Ishikawa (cell line): ENCODE data around the gene DHRS12.
A peak's percentile ranks its signal among the peaks of the same experiment; 100 is the strongest.

Source experiments
- CEBPB ChIP-seq: IDR thresholded peaks from 2 replicates; pipeline ENCODE4 v1.6.1; 2012
- CREB1 ChIP-seq: IDR thresholded peaks from 2 replicates; pipeline ENCODE4 v1.6.1; 2012; ENCODE audit warnings: low read depth
- EGR1 ChIP-seq: IDR thresholded peaks from 2 replicates; pipeline ENCODE4 v1.6.1; 2012
- EP300 ChIP-seq: IDR thresholded peaks from 2 replicates; pipeline ENCODE4 v1.6.1; 2012; ENCODE audit warnings: borderline replicate concordance
- FOXM1 ChIP-seq: IDR thresholded peaks from 2 replicates; pipeline ENCODE4 v1.6.1; 2012; ENCODE audit warnings: low read depth, borderline replicate concordance
- MAX ChIP-seq: IDR thresholded peaks from 2 replicates; pipeline ENCODE4 v1.6.1; 2012
- RAD21 ChIP-seq: IDR thresholded peaks from 2 replicates; pipeline ENCODE4 v1.6.1; 2012; ENCODE audit warnings: low read depth
- TAF1 ChIP-seq: IDR thresholded peaks from 2 replicates; pipeline ENCODE4 v1.6.1; 2012; ENCODE audit warnings: low read depth, mild to moderate bottlenecking
- TCF12 ChIP-seq: IDR thresholded peaks from 2 replicates; pipeline ENCODE4 v1.6.1; 2012; ENCODE audit warnings: low read depth
- TEAD4 ChIP-seq: IDR thresholded peaks from 2 replicates; pipeline ENCODE4 v1.6.1; 2012
- USF1 ChIP-seq: IDR thresholded peaks from 2 replicates; pipeline ENCODE4 v1.6.1; 2012
- YY1 ChIP-seq: IDR thresholded peaks from 2 replicates; pipeline ENCODE4 v1.6.1; 2012; ENCODE audit warnings: low read depth
- TF ChIP-seq, protein P1 (sequence below): IDR thresholded peaks from 2 replicates; pipeline ENCODE4 v1.6.1; 2012; ENCODE audit warnings: low read depth, mild to moderate bottlenecking

- TF ChIP-seq, protein P1, sequence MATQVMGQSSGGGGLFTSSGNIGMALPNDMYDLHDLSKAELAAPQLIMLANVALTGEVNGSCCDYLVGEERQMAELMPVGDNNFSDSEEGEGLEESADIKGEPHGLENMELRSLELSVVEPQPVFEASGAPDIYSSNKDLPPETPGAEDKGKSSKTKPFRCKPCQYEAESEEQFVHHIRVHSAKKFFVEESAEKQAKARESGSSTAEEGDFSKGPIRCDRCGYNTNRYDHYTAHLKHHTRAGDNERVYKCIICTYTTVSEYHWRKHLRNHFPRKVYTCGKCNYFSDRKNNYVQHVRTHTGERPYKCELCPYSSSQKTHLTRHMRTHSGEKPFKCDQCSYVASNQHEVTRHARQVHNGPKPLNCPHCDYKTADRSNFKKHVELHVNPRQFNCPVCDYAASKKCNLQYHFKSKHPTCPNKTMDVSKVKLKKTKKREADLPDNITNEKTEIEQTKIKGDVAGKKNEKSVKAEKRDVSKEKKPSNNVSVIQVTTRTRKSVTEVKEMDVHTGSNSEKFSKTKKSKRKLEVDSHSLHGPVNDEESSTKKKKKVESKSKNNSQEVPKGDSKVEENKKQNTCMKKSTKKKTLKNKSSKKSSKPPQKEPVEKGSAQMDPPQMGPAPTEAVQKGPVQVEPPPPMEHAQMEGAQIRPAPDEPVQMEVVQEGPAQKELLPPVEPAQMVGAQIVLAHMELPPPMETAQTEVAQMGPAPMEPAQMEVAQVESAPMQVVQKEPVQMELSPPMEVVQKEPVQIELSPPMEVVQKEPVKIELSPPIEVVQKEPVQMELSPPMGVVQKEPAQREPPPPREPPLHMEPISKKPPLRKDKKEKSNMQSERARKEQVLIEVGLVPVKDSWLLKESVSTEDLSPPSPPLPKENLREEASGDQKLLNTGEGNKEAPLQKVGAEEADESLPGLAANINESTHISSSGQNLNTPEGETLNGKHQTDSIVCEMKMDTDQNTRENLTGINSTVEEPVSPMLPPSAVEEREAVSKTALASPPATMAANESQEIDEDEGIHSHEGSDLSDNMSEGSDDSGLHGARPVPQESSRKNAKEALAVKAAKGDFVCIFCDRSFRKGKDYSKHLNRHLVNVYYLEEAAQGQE, result no peak
- TF ChIP-seq EP300 (no peak), FOXM1 (no peak), RAD21 (peak; percentile 39), CREB1 (no peak), YY1 (peak; percentile 82), TCF12 (no peak), TEAD4 (no peak), TAF1 (no peak), USF1 (no peak), MAX (no peak), CEBPB (no peak), EGR1 (no peak)
These were observed 41.1 kb upstream of the DHRS12 start, which contains the start of gene TMEM272 for GRCh38 chr13:51844862-51845573.
